WTC11 (cell line): ENCODE measurements around the gene QRICH2.

Experiments
- FOXJ3 ChIP-seq: sonication (generic); formaldehyde crosslinking; IDR thresholded peaks from 2 replicates; pipeline ENCODE4 v1.9.0; 2021; ENCODE audit warnings: missing genetic modification reagents, mild to moderate bottlenecking, borderline replicate concordance
- NFE2L1 ChIP-seq: sonication (generic); formaldehyde crosslinking; IDR thresholded peaks from 2 replicates; pipeline ENCODE4 v1.8.1; 2023; ENCODE audit warnings: missing genetic modification reagents
- NR1H2 ChIP-seq: sonication (generic); formaldehyde crosslinking; IDR thresholded peaks from 2 replicates; pipeline ENCODE4 v1.9.0; 2021; ENCODE audit warnings: mild to moderate bottlenecking, moderate library complexity, missing genetic modification reagents
- NR2C2 ChIP-seq: sonication (generic); formaldehyde crosslinking; IDR thresholded peaks from 2 replicates; pipeline ENCODE4 v1.8.0; 2022; ENCODE audit warnings: mild to moderate bottlenecking, missing genetic modification reagents
- NR3C1 ChIP-seq: sonication (generic); formaldehyde crosslinking; conservative IDR thresholded peaks from 2 replicates; pipeline ENCODE4 v1.8.1; 2023; ENCODE audit warnings: low read depth, mild to moderate bottlenecking, missing genetic modification reagents
- RELA ChIP-seq: sonication (generic); formaldehyde crosslinking; IDR thresholded peaks from 2 replicates; pipeline ENCODE4 v1.8.1; 2022; ENCODE audit warnings: missing genetic modification reagents, mild to moderate bottlenecking, borderline replicate concordance
- SP1 ChIP-seq: sonication (generic); formaldehyde crosslinking; conservative IDR thresholded peaks from 2 replicates; pipeline ENCODE4 v1.8.1; 2022; ENCODE audit warnings: missing genetic modification reagents
- TCF7 ChIP-seq: sonication (generic); formaldehyde crosslinking; IDR thresholded peaks from 2 replicates; pipeline ENCODE4 v1.8.0; 2022; ENCODE audit warnings: mild to moderate bottlenecking, low read depth, missing genetic modification reagents, moderate library complexity
- ZBTB21 ChIP-seq: sonication (generic); formaldehyde crosslinking; IDR thresholded peaks from 2 replicates; pipeline ENCODE4 v1.8.1; 2023; ENCODE audit warnings: mild to moderate bottlenecking, missing genetic modification reagents, borderline replicate concordance
- ZNF121 ChIP-seq: sonication (generic); formaldehyde crosslinking; IDR thresholded peaks from 2 replicates; pipeline ENCODE4 v1.8.0; 2023; ENCODE audit warnings: missing genetic modification reagents
- TF ChIP-seq, protein P1 (sequence below): fragments of 200-600 bp; IDR thresholded peaks from 2 replicates; pipeline ENCODE4 v1.8.0; 2022; ENCODE audit warnings: antibody characterized with exemption
- TF ChIP-seq, protein P2 (sequence below): sonication (generic); formaldehyde crosslinking; IDR thresholded peaks from 2 replicates; pipeline ENCODE4 v1.8.1; 2023; ENCODE audit warnings: mild to moderate bottlenecking, moderate library complexity, missing genetic modification reagents
- TF ChIP-seq, protein P3 (sequence below): sonication (generic); formaldehyde crosslinking; IDR thresholded peaks from 2 replicates; pipeline ENCODE4 v1.8.1; 2022; ENCODE audit warnings: mild to moderate bottlenecking, missing genetic modification reagents, moderate library complexity, borderline replicate concordance

DNA sequence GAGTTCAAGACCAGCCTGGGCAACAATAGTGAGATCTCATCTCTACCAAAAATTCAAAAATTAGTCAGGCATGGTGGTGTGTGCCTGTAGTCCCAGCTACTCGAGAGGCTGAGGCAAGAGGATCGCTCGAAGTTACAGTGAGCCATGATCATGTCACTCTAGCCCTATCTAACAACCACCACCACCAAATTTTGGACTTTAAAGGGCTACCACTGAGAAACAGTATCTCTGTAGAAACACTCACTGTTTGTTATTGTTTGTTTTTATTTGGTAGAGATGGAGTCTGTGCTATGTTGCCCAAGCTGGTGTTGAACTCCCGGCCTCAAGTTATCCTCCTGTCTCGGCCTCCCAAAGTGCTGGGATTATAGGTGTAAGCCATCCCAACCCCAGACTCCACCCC lies 44.2 kb downstream of the QRICH2 start:
- TF ChIP-seq, protein P1, sequence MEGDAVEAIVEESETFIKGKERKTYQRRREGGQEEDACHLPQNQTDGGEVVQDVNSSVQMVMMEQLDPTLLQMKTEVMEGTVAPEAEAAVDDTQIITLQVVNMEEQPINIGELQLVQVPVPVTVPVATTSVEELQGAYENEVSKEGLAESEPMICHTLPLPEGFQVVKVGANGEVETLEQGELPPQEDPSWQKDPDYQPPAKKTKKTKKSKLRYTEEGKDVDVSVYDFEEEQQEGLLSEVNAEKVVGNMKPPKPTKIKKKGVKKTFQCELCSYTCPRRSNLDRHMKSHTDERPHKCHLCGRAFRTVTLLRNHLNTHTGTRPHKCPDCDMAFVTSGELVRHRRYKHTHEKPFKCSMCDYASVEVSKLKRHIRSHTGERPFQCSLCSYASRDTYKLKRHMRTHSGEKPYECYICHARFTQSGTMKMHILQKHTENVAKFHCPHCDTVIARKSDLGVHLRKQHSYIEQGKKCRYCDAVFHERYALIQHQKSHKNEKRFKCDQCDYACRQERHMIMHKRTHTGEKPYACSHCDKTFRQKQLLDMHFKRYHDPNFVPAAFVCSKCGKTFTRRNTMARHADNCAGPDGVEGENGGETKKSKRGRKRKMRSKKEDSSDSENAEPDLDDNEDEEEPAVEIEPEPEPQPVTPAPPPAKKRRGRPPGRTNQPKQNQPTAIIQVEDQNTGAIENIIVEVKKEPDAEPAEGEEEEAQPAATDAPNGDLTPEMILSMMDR = no peak
- TF ChIP-seq, protein P2, sequence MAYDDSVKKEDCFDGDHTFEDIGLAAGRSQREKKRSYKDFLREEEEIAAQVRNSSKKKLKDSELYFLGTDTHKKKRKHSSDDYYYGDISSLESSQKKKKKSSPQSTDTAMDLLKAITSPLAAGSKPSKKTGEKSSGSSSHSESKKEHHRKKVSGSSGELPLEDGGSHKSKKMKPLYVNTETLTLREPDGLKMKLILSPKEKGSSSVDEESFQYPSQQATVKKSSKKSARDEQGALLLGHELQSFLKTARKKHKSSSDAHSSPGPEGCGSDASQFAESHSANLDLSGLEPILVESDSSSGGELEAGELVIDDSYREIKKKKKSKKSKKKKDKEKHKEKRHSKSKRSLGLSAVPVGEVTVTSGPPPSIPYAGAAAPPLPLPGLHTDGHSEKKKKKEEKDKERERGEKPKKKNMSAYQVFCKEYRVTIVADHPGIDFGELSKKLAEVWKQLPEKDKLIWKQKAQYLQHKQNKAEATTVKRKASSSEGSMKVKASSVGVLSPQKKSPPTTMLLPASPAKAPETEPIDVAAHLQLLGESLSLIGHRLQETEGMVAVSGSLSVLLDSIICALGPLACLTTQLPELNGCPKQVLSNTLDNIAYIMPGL (CRISPR knock-in tag) = no peak
- TF ChIP-seq NR3C1 (CRISPR knock-in tag) = no peak
- no peak for TF ChIP-seq SP1
- TF ChIP-seq TCF7 (CRISPR knock-in tag) = no peak
- TF ChIP-seq NR1H2 = no peak
- no peak for TF ChIP-seq FOXJ3 (CRISPR knock-in tag)
- no peak for TF ChIP-seq ZNF121
- no peak for TF ChIP-seq NFE2L1
- no peak for TF ChIP-seq NR2C2 (CRISPR knock-in tag)
- TF ChIP-seq, protein P3, sequence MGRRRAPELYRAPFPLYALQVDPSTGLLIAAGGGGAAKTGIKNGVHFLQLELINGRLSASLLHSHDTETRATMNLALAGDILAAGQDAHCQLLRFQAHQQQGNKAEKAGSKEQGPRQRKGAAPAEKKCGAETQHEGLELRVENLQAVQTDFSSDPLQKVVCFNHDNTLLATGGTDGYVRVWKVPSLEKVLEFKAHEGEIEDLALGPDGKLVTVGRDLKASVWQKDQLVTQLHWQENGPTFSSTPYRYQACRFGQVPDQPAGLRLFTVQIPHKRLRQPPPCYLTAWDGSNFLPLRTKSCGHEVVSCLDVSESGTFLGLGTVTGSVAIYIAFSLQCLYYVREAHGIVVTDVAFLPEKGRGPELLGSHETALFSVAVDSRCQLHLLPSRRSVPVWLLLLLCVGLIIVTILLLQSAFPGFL = no peak
- no peak for TF ChIP-seq RELA (CRISPR knock-in tag)
- TF ChIP-seq ZBTB21 (CRISPR knock-in tag) = no peak
